HFF-Myc (cell line): ENCODE results near the gene NFKBIZ.

Experiments
- DNase-seq: peaks from one replicate; pipeline ENCODE4 v3.0.0-alpha.2; 2011; ENCODE audit warnings: low read depth; ENCODE audit errors: extremely low read depth
- H3K4me3 ChIP-seq: replicated peaks from 2 replicates; pipeline ENCODE4 v1.5.1; 2011; ENCODE audit warnings: low read depth, mild to moderate bottlenecking, control low read depth, low read length
- CTCF ChIP-seq: IDR thresholded peaks from 2 replicates; pipeline ENCODE4 v1.5.1; 2012; ENCODE audit warnings: mild to moderate bottlenecking, low read depth, low read length, control low read depth; ENCODE audit errors: missing control alignments

Gene NFKBIZ

GRCh38 chr3:101814835-101815234 is 34.5 kb upstream of the NFKBIZ start:
- H3K4me3 ChIP-seq: no peak overlapping the region
- DNase-seq: no peak
- no peak for TF ChIP-seq CTCF

GRCh38 chr3:101816215-101817149 is 32.8 kb upstream of the NFKBIZ start:
- no peak overlapping the region for H3K4me3 ChIP-seq
- peak; percentile 37 for DNase-seq

GRCh38 chr3:101817992-101818391 is 31.3 kb upstream of the NFKBIZ start:
- TF ChIP-seq CTCF: no peak
- no peak for DNase-seq
- no peak overlapping the region for H3K4me3 ChIP-seq

More at GRCh38 chr3:101816215-101817149, 32.8 kb upstream of the NFKBIZ start:
- TF ChIP-seq CTCF: no peak

GRCh38 chr3:101819649-101820206 is 29.6 kb upstream of the NFKBIZ start:
- no peak overlapping the region for H3K4me3 ChIP-seq
- no peak for DNase-seq
- TF ChIP-seq CTCF: no peak

- DNase-seq: no peak
- TF ChIP-seq CTCF: no peak
- no peak overlapping the region for H3K4me3 ChIP-seq
Observed at GRCh38 chr3:101821503-101821902, 27.8 kb upstream of the NFKBIZ start.

- DNase-seq: no peak
- no peak for TF ChIP-seq CTCF
- no peak overlapping the region for H3K4me3 ChIP-seq
Observed at GRCh38 chr3:101823525-101823924, 25.8 kb upstream of the NFKBIZ start.
